OCI-LY1 (cell line): ENCODE data around the gene CACNB1.

Source experiments
- EZH2 ChIP-seq: fragments of 200-600 bp; sonication (generic), shearing (Covaris generic); IDR thresholded peaks from 2 replicates; pipeline ENCODE4 v1.8.0; 2017; ENCODE audit warnings: borderline replicate concordance, mixed run types, mild to moderate bottlenecking, antibody characterized with exemption, low read length, moderate library complexity, mixed read lengths
- TF ChIP-seq, protein P1 (sequence below): fragments of 200-600 bp; sonication (generic), shearing (Covaris generic); IDR thresholded peaks from 2 replicates; pipeline ENCODE4 v1.5.1; 2017; ENCODE audit warnings: mild to moderate bottlenecking, antibody characterized with exemption, low read length, moderate library complexity, mixed read lengths

DNA sequence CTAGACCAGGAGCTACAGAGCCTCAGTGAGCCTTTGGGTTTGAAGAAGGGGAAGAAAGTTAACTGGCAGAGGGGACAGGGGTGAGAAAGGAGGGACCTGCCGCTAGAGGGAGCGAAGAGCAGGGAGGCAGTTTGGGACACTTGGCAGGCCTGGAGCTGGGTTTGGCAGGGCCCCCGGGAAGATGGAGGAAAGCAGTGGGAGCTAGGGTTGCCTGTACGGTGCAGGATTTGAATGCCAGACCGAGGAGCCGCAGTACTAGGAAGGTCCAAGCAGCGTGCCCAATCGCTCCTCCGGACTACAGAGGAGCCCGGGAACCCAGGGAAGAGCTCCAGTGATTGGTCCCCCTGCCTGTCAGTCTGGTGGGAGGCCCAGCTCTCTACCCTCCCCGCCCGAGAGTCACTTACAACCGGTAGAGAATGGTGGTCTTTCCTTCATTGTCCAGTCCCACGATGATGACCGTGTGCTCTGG lies 32.8 kb downstream of the CACNB1 start:
- TF ChIP-seq, protein P1, sequence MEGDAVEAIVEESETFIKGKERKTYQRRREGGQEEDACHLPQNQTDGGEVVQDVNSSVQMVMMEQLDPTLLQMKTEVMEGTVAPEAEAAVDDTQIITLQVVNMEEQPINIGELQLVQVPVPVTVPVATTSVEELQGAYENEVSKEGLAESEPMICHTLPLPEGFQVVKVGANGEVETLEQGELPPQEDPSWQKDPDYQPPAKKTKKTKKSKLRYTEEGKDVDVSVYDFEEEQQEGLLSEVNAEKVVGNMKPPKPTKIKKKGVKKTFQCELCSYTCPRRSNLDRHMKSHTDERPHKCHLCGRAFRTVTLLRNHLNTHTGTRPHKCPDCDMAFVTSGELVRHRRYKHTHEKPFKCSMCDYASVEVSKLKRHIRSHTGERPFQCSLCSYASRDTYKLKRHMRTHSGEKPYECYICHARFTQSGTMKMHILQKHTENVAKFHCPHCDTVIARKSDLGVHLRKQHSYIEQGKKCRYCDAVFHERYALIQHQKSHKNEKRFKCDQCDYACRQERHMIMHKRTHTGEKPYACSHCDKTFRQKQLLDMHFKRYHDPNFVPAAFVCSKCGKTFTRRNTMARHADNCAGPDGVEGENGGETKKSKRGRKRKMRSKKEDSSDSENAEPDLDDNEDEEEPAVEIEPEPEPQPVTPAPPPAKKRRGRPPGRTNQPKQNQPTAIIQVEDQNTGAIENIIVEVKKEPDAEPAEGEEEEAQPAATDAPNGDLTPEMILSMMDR = peak; percentile 84
- TF ChIP-seq EZH2 = no peak
